CD14-positive monocyte (primary cell): ENCODE results near the gene DPF1. TPM values are rescaled to one million over a fixed set of nuclear protein-coding genes. Genes with fewer than 3 reads are reported as not detected.

Experiments used
- DNase-seq, 3 donors: peaks; one replicate each; pipeline ENCODE4 v3.0.0-alpha.2; 2011 to 2022
- H2AFZ ChIP-seq: 2 replicates; pipeline ENCODE4 v1.6.0; 2012; ENCODE audit warnings: mild to moderate bottlenecking, low read depth, low read length, inconsistent platforms; ENCODE audit not compliant: insufficient read depth, poor library complexity, severe bottlenecking
- H3K27ac ChIP-seq, 2 donors: 1 replicate in 1 of 2; 2 replicates in 1 of 2; pipeline ENCODE4 v1.5.1; 2012 to 2013; ENCODE audit warnings: low read length in 2 of 2, control low read depth in 1 of 2, inconsistent platforms in 1 of 2, low read depth in 1 of 2, mild to moderate bottlenecking in 1 of 2
- H3K27me3 ChIP-seq, 2 donors: one replicate each; pipeline versions ENCODE4 v1.6.0 to v1.6.1; 2011 to 2013; ENCODE audit warnings: low read length in 2 of 2; ENCODE audit not compliant: control insufficient read depth in 2 of 2, insufficient read depth in 2 of 2
- H3K36me3 ChIP-seq, 2 donors: replicated peaks in 1 of 2; 1 replicate in 1 of 2; 2 replicates in 1 of 2; pipeline versions ENCODE4 v1.5.1 to v1.6.1; 2012 to 2013; ENCODE audit warnings: low read length in 2 of 2, control low read depth in 1 of 2, inconsistent platforms in 1 of 2, mild to moderate bottlenecking in 1 of 2; ENCODE audit not compliant: insufficient read depth in 2 of 2, control insufficient read depth in 1 of 2
- H3K4me1 ChIP-seq, 2 donors: 1 replicate in 1 of 2; 2 replicates in 1 of 2; pipeline versions ENCODE4 v1.5.1 to v1.6.1; 2012 to 2013; ENCODE audit warnings: low read length in 2 of 2, control low read depth in 1 of 2, inconsistent platforms in 1 of 2, mild to moderate bottlenecking in 1 of 2, moderate library complexity in 1 of 2; ENCODE audit not compliant: insufficient read depth in 2 of 2, control insufficient read depth in 1 of 2
- H3K4me2 ChIP-seq: replicated peaks from 2 replicates; pipeline ENCODE3; 2012; ENCODE audit warnings: low read length, moderate library complexity, mild to moderate bottlenecking; ENCODE audit not compliant: poor library complexity, severe bottlenecking; ENCODE audit errors: extremely low read depth
- H3K4me3 ChIP-seq, 3 experiments: fragments of 200-600 bp in 1 of 3; sonication (generic) in 1 of 3; replicated peaks in 1 of 3; 1 replicate in 2 of 3; 2 replicates in 1 of 3; pipeline ENCODE4 v1.5.1; 2011 to 2013; ENCODE audit warnings: low read length in 3 of 3, mild to moderate bottlenecking in 3 of 3, control low read depth in 2 of 3, low read depth in 2 of 3, inconsistent platforms in 1 of 3, moderate library complexity in 1 of 3
- H3K79me2 ChIP-seq: 2 replicates; pipeline ENCODE4 v1.6.0; 2012; ENCODE audit warnings: mild to moderate bottlenecking, control low read depth, inconsistent platforms, low read length, moderate library complexity; ENCODE audit not compliant: insufficient read depth
- H3K9ac ChIP-seq: 2 replicates; pipeline ENCODE4 v1.6.0; 2017; ENCODE audit warnings: low read length, mild to moderate bottlenecking; ENCODE audit not compliant: insufficient read depth, poor library complexity, severe bottlenecking
- H3K9me3 ChIP-seq, 2 donors: replicated peaks in 1 of 2; 1 replicate in 1 of 2; 2 replicates in 1 of 2; pipeline versions ENCODE4 v1.5.1 to v1.6.1; 2012 to 2013; ENCODE audit warnings: low read length in 2 of 2, control low read depth in 1 of 2; ENCODE audit not compliant: control insufficient read depth in 1 of 2, insufficient read depth in 1 of 2
- H4K20me1 ChIP-seq: 2 replicates; pipeline ENCODE4 v1.6.0; 2012; ENCODE audit warnings: mild to moderate bottlenecking, low read length, control low read depth, moderate library complexity; ENCODE audit not compliant: insufficient read depth
- H3K27ac Mint-ChIP-seq, 7 donors: one replicate each; pipeline ENCODE4 v1.8.0; 2020; ENCODE audit warnings: mild to moderate bottlenecking in 7 of 7, mixed read lengths in 7 of 7, moderate library complexity in 6 of 7, inconsistent platforms in 2 of 7
- H3K27me3 Mint-ChIP-seq, 3 donors: one replicate each; pipeline ENCODE4 v1.8.0; 2021 to 2022; ENCODE audit warnings: low read depth in 3 of 3, mild to moderate bottlenecking in 3 of 3, mixed read lengths in 3 of 3, moderate library complexity in 3 of 3, inconsistent platforms in 1 of 3
- H3K36me3 Mint-ChIP-seq, 2 donors: one replicate each; pipeline ENCODE4 v1.8.0; 2020; ENCODE audit warnings: mixed read lengths in 2 of 2, inconsistent platforms in 1 of 2, mild to moderate bottlenecking in 1 of 2
- H3K4me1 Mint-ChIP-seq: one replicate; pipeline ENCODE4 v1.8.0; 2020; ENCODE audit warnings: mild to moderate bottlenecking, mixed read lengths
- H3K4me3 Mint-ChIP-seq, 2 donors: one replicate each; pipeline ENCODE4 v1.8.0; 2020; ENCODE audit warnings: mild to moderate bottlenecking in 2 of 2, mixed read lengths in 2 of 2, moderate library complexity in 1 of 2
- H3K9me3 Mint-ChIP-seq, 7 donors: one replicate each; pipeline ENCODE4 v1.8.0; 2020 to 2022; ENCODE audit warnings: mixed read lengths in 7 of 7, mild to moderate bottlenecking in 6 of 7, moderate library complexity in 6 of 7, inconsistent platforms in 2 of 7
- WGBS: methylation state at CpG from one replicate; pipeline ENCODE4 v1.1.5; 2013; ENCODE audit warnings: missing lambda C conversion rate; ENCODE audit not compliant: insufficient coverage; 5-methylcytosine and 5-hydroxymethylcytosine counted together
- intact Hi-C, 2 donors: fragments of 100-400 bp; cut with micrococcal nuclease; formaldehyde crosslinking; loops; one replicate each; pipeline versions ENCODE4 v1.15.0 to v1.15.1; 2023
- polyA plus RNA-seq, 3 donors: library from polyadenylated mRNA; depleted of rRNA in 1 of 3; unstranded in 2 of 3; stranded (reverse) in 1 of 3; fragments of 300-500 nt in 2 of 3; fragments of >200 nt in 1 of 3; fragmentation: Illumina TruSeq in 2 of 3; gene quantifications; 1 replicate in 2 of 3; 2 replicates in 1 of 3; pipeline ENCODE4 v1.2.3, GENCODE V29; 2012 to 2021
- TF ChIP-seq, protein P1 (sequence below): fragments of 200-600 bp; IDR thresholded peaks from one replicate; pipeline ENCODE4 v1.8.0; 2022; ENCODE audit warnings: antibody characterized with exemption, mild to moderate bottlenecking

DPF1 gene
- polyA plus RNA-seq, 3 donors = not detected

GRCh38 chr19:38190061-38190460 lies 34.0 kb downstream of the DPF1 start:
- Mint-ChIP-seq H3K36me3 (peaks cover 20 to 36% of the 10 kb centered on the region in 2 donors), H3K27me3 (no peaks in the 10 kb centered on the region), H3K27ac (no peak overlapping the region)

GRCh38 chr19:38185562-38185961 lies 38.5 kb downstream of the DPF1 start:
- H3K4me2 ChIP-seq = no peak overlapping the region
- peaks cover 0 to 2% of the 10 kb centered on the region in 2 donors for H3K9me3 ChIP-seq
- Mint-ChIP-seq H3K36me3 (peaks cover 35 to 56% of the 10 kb centered on the region in 2 donors), H3K27ac (peak overlapping the region in 1 of 7 donors; percentile 7), H3K27me3 (peaks cover 0 to 3% (median 0%) of the 10 kb centered on the region in 3 donors), H3K4me3 (no peak overlapping the region), H3K4me1 (peaks cover 2% of the 10 kb centered on the region), H3K9me3 (peaks cover 4 to 7% (median 6%) of the 10 kb centered on the region in 7 donors)
- no peaks in the 10 kb centered on the region for H3K79me2 ChIP-seq
- no peak for DNase-seq
- intact Hi-C loops = no loop called here
- no peaks in the 10 kb centered on the region for H3K27me3 ChIP-seq
- H4K20me1 ChIP-seq = no peaks in the 10 kb centered on the region
- TF ChIP-seq, protein P1, sequence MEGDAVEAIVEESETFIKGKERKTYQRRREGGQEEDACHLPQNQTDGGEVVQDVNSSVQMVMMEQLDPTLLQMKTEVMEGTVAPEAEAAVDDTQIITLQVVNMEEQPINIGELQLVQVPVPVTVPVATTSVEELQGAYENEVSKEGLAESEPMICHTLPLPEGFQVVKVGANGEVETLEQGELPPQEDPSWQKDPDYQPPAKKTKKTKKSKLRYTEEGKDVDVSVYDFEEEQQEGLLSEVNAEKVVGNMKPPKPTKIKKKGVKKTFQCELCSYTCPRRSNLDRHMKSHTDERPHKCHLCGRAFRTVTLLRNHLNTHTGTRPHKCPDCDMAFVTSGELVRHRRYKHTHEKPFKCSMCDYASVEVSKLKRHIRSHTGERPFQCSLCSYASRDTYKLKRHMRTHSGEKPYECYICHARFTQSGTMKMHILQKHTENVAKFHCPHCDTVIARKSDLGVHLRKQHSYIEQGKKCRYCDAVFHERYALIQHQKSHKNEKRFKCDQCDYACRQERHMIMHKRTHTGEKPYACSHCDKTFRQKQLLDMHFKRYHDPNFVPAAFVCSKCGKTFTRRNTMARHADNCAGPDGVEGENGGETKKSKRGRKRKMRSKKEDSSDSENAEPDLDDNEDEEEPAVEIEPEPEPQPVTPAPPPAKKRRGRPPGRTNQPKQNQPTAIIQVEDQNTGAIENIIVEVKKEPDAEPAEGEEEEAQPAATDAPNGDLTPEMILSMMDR = no peak
- no peak overlapping the region for H3K27ac ChIP-seq
- no peaks in the 10 kb centered on the region for H3K4me1 ChIP-seq
- no peak overlapping the region for H3K4me3 ChIP-seq
- H3K9ac ChIP-seq = no peak overlapping the region
- WGBS = 85% methylated on average over 7 of the region's 10 CpGs
- peaks cover 0 to 19% of the 10 kb centered on the region in 2 donors for H3K36me3 ChIP-seq
- H2AFZ ChIP-seq = no peak overlapping the region

More at GRCh38 chr19:38190061-38190460, 34.0 kb downstream of the DPF1 start:
- Histone ChIP-seq H3K27ac (no peak overlapping the region), H3K27me3 (no peaks in the 10 kb centered on the region), H2AFZ (no peak overlapping the region), H4K20me1 (no peaks in the 10 kb centered on the region), H3K4me3 (no peak overlapping the region), H3K4me2 (no peak overlapping the region), H3K4me1 (no peaks in the 10 kb centered on the region), H3K79me2 (no peaks in the 10 kb centered on the region), H3K36me3 (peaks cover 1 to 2% of the 10 kb centered on the region in 2 donors), H3K9me3 (no peaks in the 10 kb centered on the region), H3K9ac (no peak overlapping the region)
- intact Hi-C loops = no loop called here
- H3K4me1 Mint-ChIP-seq = peaks cover 2% of the 10 kb centered on the region
- WGBS = 95% methylated on average over 5 of the region's 6 CpGs
- no peak for DNase-seq
- peaks cover 0 to 10% (median 2%) of the 10 kb centered on the region in 7 donors for H3K9me3 Mint-ChIP-seq
- TF ChIP-seq, protein P1 = no peak
- no peak overlapping the region for H3K4me3 Mint-ChIP-seq
